ENCODE measurements around the gene THG1L.

DNA sequence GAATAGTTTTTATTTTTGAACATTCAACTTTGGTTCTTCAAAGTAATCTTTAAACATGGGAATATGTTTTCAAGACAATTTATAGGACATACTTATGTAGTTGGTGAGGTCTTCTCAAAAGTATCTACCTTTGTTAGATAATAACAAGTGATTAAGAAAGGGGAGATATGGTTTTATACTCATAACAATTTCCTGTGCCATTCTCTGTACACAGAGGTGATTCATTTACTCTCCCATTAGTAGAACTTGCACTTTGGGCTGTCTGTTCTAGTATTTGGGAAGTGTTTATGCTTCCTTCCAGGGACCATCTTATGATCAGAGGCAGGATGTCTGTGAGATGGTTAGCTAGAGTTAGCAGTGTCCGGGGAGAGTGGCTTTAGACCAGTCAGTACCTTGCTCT, 27.5 kb downstream of the THG1L start:
- TF ChIP-seq, protein P1, sequence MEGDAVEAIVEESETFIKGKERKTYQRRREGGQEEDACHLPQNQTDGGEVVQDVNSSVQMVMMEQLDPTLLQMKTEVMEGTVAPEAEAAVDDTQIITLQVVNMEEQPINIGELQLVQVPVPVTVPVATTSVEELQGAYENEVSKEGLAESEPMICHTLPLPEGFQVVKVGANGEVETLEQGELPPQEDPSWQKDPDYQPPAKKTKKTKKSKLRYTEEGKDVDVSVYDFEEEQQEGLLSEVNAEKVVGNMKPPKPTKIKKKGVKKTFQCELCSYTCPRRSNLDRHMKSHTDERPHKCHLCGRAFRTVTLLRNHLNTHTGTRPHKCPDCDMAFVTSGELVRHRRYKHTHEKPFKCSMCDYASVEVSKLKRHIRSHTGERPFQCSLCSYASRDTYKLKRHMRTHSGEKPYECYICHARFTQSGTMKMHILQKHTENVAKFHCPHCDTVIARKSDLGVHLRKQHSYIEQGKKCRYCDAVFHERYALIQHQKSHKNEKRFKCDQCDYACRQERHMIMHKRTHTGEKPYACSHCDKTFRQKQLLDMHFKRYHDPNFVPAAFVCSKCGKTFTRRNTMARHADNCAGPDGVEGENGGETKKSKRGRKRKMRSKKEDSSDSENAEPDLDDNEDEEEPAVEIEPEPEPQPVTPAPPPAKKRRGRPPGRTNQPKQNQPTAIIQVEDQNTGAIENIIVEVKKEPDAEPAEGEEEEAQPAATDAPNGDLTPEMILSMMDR (IDR thresholded peaks at IDR 0.05) = no peak
- TF ChIP-seq POLR2AphosphoS5 (IDR thresholded peaks at IDR 0.05) (no peak), POLR2A (IDR thresholded peaks at IDR 0.05) (no peak), EP300 (IDR thresholded peaks at IDR 0.05) (no peak)

All from gastroesophageal sphincter (tissue), 3 donors.